ENCODE data around the gene CDC40.
A peak's percentile ranks its signal among the peaks of the same experiment; 100 is the strongest.

The CDC40 gene

DNA sequence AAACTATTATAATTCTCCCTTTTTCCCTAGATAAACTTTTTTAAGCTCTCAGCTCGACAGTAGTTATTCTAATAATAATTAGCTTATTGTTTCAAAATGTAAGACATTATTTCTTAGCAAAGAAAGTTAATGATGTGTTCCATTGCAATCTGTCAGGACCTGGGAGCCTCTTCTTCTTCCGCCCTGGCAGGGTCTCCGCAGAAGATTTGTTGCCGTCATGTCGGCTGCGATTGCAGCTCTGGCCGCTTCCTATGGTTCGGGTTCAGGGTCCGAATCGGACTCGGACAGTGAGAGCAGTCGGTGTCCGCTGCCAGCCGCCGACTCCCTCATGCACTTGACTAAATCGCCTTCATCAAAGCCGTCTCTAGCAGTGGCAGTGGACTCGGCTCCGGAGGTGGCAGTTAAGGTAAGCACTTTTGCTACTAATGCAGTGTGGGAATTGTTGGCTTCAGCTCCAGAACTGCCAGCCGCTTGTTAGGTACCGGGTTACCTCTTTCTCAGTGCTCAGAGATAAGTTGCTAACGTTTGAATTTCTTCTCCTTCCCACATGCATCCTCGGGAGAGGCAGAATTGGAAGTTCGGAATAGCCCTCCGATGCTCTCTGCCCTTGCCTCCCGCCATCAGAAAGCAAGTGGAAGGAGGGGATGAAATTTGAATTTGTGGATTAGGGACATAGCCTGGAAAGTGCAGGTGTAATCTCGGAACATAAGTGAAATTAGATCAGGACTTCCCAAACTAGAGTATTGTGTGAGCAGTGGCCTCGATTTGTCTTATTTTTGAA is at the start of gene CDC40:
Gene CDC40, plus strand, starts transcription at position 200 of the 781 bp plus-strand sequence. Its CDS starts 18 bp downstream, at position 218.
- FAIRE-seq (no peak), DNase-seq (ENCODE audit: low spot score) (no peak)

DNA sequence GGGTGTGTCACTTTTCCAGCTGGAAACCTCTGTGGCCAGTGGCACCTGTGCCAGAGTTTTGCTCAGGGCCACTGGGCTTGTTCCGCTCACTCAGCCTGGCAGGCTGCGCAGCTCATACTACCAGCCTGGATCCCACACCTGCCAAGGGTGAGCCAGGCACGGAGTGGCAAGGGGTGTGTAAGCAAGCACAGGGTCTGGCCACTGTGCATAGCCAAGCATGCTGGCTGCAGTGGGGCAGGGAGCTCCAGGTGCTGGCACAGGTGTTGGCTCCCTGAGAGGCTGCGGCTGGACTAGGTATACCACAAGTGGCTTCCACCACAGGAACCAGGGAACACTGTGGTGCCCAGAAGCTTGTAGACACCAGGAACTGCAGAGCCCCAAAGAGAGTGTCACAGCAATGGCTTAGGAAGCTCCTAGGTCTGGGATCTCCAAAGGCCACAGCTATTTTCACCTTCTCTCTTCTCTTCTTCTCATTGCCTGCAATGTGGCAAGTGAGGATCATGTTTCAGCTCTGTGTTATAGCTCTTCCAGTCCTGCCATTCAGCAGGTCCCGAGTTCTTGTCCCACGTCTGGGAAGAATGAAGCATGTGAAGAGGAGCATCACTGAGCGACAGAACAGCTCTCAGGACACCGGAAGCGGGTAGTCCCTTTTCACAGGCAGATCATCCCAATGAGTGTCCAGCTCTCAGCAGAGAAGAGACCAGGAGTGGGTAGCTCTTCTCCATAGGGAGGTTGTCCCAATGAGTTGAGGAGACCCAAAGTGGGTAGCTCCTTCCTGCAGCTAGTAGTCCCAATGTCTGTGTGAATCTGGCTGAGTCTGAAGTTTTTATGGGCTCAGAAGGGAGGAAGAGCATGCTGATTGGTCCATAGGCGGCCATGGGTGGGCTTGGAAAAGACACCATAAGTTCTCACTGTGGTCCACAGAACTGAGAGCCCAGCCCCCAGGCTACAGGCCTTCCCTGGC is 42.0 kb upstream of the CDC40 start:
- FAIRE-seq, result no peak
- DNase-seq (ENCODE audit: low spot score), result no peak

DNA sequence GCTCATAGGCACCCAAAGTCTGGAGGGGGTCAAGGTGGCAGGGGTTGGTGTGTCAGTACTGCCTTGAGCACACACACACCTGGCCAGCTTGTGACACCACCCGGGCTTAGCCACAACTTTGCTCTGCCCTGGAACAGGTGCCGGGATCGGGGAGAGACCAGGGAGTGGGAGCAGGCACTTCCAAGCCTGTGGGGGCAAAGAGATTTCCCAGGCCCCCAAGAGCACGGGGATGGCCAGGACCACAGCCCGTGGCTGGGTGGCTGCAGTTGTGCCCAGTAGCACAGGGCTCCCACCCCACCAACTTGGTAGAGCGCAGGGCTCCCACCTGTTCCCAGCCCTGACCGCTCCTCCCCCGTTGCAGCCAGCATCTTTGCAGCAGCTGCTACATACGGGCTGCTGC is 41.2 kb upstream of the CDC40 start:
- no peak for DNase-seq (ENCODE audit: low spot score)

DNA sequence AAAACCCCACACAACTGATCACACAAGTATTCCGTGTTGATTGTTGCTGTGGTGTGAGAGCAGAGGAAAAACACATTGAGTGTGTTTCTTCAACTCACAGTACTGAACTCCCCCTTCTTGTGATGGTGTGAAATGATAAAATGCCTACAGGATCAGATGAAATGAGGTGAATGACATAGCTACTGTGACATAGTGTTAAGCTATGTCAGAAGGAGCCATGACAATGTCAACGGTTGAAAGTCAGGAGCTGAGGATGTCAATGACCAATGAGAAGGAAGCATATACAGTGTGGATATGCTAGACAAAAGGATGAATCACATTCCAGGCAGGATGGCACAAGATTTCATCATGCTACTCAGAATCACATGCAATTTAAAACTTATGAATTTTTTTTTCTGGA is 39.6 kb upstream of the CDC40 start:
- DNase-seq (ENCODE audit: low spot score) (peak; percentile 50), FAIRE-seq (no peak)

More for the DNA sequence above, 41.2 kb upstream of the CDC40 start:
- FAIRE-seq, result no peak

DNA sequence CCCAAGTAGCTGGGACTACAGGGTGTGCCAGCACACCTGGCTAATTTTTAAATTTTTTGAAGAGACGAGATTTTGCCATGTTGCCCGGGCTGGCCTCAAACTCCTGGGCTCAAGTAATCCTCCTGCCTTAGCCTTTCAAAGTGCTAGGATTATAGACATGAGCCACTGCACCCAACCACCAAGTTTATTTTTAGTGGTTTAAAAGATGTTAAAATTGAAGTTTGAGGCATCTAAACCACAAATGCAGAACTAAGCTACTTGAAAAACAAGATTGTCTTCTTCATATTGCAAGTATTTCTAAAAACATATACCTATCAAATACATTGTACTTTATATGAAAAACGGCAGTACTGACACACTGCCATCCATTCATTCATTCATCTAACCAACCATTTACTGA is 32.4 kb upstream of the CDC40 start:
- FAIRE-seq (no peak), DNase-seq (ENCODE audit: low spot score) (no peak)

DNA sequence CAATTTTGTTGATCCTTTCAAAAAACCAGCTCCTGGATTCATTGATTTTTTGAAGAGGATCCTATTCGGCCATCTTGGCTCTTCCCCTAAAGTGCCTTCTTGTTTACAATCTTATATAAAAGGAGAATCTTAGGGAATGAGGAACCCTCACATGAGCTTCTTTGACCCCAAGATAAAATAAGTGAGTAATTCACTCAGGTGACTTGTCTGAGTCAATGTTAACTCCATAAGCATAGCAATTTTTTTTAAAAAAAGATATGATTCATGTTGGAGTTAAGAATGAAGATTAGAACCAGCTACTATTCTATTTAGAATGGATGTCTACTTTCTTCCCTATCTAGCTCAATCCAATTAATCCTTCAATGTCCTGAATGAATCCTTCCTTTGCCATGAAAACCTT is 21.7 kb upstream of the CDC40 start:
- no peak for FAIRE-seq
- DNase-seq (ENCODE audit: low spot score), result no peak

DNA sequence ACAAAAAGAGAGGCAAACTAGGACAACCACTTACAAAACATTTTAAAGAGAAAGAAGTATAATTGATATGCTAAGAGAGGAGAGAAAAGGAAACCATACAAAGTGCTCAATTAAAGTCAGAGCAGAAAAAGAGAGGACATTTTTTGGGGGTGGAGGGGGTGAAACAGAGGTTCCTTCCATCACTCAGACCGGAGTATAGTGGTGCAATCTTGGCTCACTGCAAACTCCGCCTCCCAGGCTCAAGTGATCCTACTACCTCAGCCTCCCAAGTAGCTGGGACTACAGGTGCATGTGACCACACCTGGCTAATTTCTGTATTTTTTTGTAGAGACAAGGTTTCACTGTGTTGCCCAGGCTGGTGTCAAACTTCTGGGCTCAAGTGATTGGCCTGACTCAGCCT is 10.1 kb upstream of the CDC40 start:
- FAIRE-seq (no peak), DNase-seq (ENCODE audit: low spot score) (no peak)

DNA sequence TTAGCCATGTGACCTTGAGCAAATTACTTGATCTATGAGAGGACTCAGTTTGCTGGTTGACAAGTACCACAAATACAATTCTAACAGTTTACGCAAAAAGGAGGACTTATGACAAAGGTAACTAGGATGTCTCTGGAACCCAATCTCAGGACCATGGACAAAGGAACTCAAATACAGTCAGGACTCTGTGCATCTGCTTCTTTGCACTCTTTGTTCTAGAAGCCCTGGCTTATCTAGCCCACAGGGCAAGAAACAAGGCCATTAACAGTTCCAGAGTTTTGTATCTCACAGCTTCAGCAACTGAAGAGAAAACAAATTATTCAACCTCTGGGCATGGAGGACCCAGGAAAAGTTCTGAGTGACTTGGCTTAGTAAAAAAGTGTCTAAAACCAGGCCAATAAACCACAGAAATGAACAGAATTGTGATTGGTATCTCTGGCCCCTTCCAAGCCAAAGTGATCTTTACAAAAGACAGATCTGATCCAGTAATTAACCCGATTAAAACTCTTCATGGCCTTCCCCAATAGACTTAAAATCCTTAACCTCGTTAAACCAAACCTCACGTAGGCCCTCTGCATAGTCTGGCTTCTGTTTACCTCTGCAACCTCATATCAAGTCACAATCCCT is 6.6 kb upstream of the CDC40 start:
- no peak for FAIRE-seq
- DNase-seq (ENCODE audit: low spot score), result no peak

DNA sequence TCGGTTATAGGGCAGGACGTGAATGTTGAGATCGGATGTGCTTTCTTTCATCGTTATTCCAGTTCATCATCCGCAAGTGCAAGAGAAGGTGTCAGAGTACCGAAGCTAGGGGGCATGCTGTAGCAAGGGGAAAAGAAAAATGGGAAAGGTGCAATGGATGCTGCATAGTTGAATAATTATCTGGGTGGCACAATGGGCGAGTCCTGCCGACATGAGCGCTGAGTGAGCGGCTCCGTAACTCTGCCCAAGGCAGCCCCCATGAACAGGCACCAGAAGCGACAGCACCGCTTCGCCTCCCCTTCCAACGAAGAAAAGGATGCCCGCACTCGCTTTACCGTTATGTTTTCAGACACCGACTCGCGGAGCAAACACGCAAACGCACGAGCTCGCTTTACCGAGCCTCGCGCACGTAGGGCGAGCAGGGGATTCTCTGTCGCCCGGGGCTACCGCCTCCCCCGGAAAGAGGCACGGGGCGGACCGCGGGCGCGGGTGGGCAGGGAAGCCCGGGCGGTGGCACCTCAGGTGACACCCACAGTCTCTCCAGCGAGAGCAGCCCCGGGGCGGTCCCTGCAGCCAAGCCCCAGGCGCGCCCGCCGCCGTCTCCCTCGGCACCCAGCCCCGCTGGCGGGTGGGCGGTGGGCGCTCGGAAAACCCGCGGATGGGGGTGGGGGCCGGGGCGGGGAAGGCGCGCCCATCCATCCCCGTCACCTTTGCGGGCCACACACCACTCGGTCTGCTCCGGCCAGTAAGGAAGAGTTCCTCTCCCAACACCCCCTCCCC is 1.4 kb upstream of the CDC40 start:
- FAIRE-seq, result peak; percentile 16
- peak; percentile 49 for DNase-seq (ENCODE audit: low spot score)

DNA sequence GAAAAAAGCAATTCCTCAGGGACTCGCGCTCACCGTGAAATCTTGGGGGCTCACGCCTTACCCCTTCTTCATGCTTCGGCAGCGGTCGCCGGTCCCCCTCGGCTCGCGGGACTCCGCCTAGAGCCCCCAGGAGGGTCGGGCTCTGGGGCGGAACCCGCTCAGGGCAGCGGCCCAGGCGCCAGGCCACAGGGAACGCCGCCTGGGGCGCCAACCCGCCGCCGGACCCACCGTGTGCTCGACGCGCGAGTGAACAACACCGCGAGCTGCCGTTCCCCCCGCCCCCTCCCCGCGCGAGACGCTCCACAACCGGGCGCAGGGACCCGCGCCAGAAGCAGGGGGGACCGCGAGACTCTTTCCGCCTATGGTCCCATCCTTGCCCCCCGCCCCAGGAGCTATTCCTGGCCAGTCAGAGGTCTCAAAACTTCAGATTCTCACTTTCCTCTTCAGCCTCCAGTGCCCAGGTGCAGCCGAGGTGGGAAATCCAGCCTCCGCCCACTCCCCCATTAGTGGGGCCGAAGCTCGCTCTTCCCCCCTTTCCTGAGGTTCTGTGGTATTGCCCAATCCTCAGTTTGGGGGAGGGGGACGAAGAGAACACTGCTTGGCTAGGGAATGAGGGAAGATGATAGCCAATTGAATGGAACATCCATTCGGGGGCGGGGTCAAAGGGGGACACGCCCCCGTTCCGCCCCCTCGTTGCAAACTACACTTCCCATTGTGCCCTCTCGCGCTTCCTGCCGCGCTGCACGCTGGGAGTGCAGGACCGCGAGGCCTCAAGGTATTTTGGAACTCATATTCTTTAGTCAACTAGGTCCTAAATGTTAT is 610 bp upstream of the CDC40 start, which contains the start of gene WASF1:
Gene WASF1, minus strand, starts transcription at position 265 of the 822 bp plus-strand sequence. CDS start 52,069 bp downstream, outside the sequence.
- DNase-seq (ENCODE audit: low spot score) (peak; percentile 92), FAIRE-seq (peak; percentile 93)

DNA sequence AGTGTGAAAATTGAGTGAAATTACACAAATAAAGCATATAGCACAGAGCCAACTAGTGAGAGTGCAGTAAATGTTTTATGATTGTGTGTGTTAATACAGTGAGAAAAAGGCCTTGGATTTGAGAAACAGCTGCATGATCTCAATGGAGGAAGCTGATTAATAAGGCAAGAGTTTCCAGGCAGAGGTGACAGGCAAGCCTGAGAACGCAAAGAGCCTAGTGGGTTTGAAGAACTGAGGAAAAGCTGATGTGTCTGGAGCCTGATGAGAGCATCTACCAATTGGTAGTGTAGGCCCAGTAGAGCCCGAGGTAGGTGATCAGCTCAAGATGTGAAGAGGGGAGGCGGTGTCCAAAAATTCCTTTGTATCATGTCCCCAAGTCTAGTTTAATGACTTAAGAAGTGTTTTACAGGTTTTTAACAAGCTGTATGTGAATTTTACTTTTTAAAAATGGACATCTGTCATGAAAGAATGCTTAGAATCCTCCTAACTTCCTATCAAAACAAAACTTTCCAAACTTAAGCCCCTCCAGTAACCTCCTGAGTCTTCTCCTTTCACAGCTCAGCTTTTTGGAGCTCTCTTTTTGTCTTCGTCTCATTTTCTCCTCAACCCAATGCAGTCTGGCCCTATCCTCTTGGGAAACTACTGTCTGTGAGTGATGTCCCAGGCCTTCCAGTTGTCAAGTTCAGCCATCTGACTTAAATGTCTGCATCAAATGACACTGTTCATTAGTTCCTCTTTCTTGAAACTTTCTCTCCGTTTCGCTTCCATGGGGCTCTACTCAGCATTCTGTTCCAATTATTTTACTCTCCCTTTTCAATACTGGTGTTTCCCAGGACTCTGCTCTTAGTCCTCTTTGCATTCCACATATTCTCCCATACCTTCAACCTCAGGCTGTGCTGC is 1.2 kb downstream of the CDC40 start:
- no peak for DNase-seq (ENCODE audit: low spot score)
- no peak for FAIRE-seq

DNA sequence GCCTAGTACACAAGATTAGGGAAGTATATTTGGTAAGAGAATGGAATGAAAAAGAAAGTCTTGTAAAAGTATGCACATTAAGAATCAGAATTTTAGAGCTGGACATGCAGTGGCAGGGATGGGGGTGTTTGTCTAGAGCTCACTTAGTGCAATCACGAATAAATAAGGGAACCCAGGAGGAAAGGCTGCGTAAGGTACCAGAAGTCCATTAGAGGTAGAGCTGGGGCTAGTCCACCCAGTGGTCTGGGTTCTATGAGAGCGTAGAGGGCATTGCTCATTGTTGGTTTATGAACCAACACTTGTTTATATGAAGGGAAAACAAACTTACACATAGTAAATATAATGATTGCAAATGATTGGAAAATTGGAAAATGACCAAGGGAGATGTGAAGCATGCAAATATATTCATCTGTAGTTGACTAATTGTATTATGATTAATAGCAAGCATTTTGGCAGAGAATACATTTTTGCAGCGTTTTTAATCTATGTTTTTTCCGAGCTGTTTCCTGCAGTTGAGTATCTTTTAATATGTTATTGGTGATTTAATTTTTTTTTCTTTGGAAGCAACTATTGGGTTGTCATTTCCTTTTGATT is 3.2 kb downstream of the CDC40 start:
- DNase-seq (ENCODE audit: low spot score) (no peak), FAIRE-seq (no peak)

DNA sequence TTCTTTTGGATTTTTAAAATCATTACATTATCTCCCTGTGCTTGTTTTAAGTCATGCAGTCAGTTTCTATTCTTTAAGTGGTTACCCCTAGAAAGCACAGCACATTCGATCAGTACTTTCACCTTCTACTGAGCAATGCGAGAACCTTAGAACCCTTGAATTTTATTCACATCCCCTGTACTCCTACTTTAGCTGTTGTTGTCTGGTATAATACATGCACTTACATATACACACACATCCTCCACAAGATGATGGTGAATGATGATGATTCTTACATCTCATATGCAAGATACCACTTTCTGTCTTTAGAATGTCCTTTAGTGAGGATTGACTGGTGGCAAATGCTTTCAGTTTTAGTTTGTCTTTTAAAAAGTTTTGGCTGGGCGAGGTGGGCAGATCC is 5.7 kb downstream of the CDC40 start:
- FAIRE-seq, result no peak
- DNase-seq (ENCODE audit: low spot score), result no peak

DNA sequence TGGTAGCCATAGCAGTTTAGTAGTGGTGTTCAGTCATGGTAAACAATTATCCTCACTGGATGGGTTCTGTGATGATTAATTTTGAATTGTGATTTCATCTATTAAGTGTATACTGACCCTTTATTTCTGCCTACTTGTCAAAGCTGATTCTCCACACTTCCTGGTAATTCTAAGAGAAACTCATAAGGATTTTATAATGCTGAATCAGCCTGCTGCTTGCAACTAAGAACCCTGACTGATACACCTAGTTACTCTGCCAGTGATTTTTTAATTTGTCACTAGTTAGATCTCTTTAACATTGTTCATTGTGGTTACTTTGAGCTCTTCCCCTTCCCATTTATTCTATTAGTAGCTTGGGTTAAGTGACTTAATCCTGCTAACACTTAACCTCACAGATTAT is 8.6 kb downstream of the CDC40 start:
- peak; percentile 74 for FAIRE-seq
- DNase-seq (ENCODE audit: low spot score), result peak; percentile 44

DNA sequence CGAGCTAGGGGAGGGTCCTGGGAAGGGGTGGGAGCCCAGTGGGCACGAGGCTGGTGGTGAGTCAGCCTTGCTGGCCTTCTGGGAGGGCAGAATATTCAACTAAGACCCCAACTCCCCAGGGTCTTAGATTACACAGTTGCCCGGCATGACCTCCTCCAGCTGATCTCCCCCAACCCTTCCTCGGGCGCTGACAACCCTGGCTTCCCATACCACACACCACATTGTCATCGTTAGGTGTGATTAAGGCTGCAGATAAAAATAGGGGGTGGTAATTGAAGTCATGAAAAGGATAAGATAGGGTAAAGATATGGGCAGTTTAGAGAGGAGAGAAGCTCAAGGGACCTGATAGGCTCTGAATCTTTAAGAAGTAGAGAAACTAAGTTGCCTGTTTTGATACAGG is 10.5 kb downstream of the CDC40 start:
- no peak for DNase-seq (ENCODE audit: low spot score)
- no peak for FAIRE-seq

DNA sequence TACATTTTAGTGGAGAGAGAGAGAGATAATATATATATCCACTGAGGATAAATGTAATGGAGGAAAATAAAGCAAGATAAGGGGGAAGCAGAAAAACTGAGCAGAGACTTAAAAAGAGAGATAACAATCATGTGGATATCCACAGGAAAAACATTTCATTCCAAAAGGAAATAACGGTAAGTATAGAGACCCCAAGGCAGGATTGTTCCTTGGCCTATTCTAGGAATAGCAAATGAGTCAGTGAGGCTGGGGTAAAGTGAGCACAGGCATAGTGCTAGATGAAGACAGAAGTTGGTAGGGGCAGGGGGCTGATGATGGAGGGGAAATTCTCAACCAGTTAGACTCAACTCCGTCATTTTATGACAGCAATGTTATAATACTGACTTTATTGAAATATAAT is 11.2 kb downstream of the CDC40 start:
- FAIRE-seq, result no peak
- no peak for DNase-seq (ENCODE audit: low spot score)

DNA sequence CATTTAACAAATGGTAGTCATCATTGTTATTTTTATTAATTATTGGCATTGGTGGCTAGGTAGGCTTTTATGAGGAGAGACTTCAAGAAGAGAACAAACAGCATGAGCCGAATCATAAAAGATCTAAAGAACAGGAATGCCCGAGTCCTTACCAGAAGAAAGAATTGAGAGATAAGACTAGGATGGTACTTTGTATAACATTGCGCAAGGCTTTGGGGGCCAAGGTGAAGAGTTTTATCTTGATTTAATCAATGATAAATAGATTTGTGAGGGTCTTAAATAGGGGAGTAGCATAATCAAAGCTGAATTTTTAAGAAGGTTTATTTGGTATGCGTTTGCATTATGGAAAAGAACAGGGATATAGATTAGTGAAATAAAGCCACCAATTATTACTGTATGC is 15.4 kb downstream of the CDC40 start:
- DNase-seq (ENCODE audit: low spot score), result no peak
- no peak for FAIRE-seq

DNA sequence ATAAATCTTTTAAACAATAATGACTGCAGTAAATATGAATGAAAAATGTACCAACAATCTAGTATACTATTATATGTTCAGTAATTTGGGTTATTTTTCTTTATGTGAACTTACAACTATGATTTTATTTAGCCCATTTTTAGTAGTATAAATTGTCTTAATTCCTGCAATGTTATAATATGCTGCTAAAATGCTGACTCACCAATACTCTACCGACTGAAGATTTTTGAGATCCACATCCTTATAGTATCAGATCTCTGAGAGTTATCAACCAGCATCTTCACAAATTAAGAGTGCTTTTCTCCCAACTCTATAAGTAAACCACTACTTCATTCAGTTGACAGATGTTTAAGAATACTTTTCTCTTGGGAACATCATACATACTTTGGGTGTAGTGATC is 16.6 kb downstream of the CDC40 start:
- no peak for DNase-seq (ENCODE audit: low spot score)
- FAIRE-seq, result no peak

DNA sequence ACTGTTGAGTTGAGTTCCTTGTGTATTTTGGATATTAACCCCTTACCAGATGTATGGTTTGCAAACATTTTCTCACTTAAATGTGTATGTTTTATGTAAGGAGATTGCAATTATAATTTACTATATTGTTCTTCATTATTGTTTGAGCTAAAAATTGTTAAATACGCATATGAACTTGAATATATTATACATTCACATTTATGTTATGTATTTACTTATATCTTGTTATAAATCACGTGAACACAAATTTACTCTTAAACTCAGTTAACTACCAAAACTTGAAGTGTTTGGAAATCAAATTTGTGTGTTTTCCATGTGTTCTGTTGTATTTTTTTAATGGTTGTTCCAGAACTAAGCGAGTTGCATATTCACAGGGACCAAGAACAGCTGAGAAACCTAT is 18.3 kb downstream of the CDC40 start:
- DNase-seq (ENCODE audit: low spot score) (no peak), FAIRE-seq (no peak)
